Kidney (tissue), 14 donors: Measurements from ENCODE around the gene KLHL6. TPM values are rescaled to one million over a fixed set of nuclear protein-coding genes. Genes with fewer than 3 reads are reported as not detected.

Source experiments
- DNase-seq, 5 donors: peaks; one replicate each; pipeline ENCODE4 v3.0.0-alpha.2; 2013 to 2020
- FAIRE-seq: peaks from 2 replicates; lab custom pipeline; 2012; peaks lifted over from hg19 to GRCh38; lab: Jason Lieb, UNC
- H3K27ac ChIP-seq, 2 donors: one replicate each; pipeline ENCODE4 v1.7.0; 2013; ENCODE audit warnings: low read depth in 2 of 2, low read length in 2 of 2, inconsistent platforms in 1 of 2
- H3K27me3 ChIP-seq: one replicate; pipeline ENCODE4 v1.7.1; 2013; ENCODE audit warnings: low read length, inconsistent platforms; ENCODE audit not compliant: control insufficient read depth, insufficient read depth
- H3K36me3 ChIP-seq, 3 donors: one replicate each; pipeline versions ENCODE4 v1.7.0 to v1.7.1; 2013; ENCODE audit warnings: low read length in 3 of 3, control low read depth in 1 of 3, inconsistent platforms in 1 of 3; ENCODE audit not compliant: insufficient read depth in 3 of 3, control insufficient read depth in 2 of 3
- H3K4me1 ChIP-seq, 3 donors: one replicate each; pipeline versions ENCODE4 v1.7.0 to v1.7.1; 2013; ENCODE audit warnings: low read length in 3 of 3, inconsistent platforms in 1 of 3, low read depth in 1 of 3; ENCODE audit not compliant: control insufficient read depth in 2 of 3, insufficient read depth in 2 of 3
- H3K4me3 ChIP-seq, 3 donors: one replicate each; pipeline versions ENCODE4 v1.7.0 to v1.8.1; 2013; ENCODE audit warnings: low read length in 3 of 3, control low read depth in 1 of 3, inconsistent platforms in 1 of 3
- H3K9ac ChIP-seq, 3 donors: one replicate each; pipeline versions ENCODE4 v1.7.0 to v1.7.1; 2013; ENCODE audit warnings: low read length in 3 of 3, control low read depth in 1 of 3, inconsistent platforms in 1 of 3
- H3K9me3 ChIP-seq, 3 donors: one replicate each; pipeline versions ENCODE4 v1.7.0 to v1.7.1; 2013; ENCODE audit warnings: low read length in 3 of 3, control low read depth in 1 of 3, inconsistent platforms in 1 of 3; ENCODE audit not compliant: control insufficient read depth in 2 of 3, insufficient read depth in 1 of 3
- CTCF ChIP-seq: IDR thresholded peaks from 3 replicates; pipeline ENCODE4 v1.5.1; 2012; ENCODE audit warnings: mild to moderate bottlenecking, moderate library complexity, borderline replicate concordance; ENCODE audit not compliant: insufficient read depth; ENCODE audit errors: extremely low read depth
- intact Hi-C: fragments of 100-400 bp; cut with DNase I; formaldehyde crosslinking; loops from one replicate; pipeline ENCODE4 v1.11.1; 2022
- polyA plus RNA-seq: library from polyadenylated mRNA; stranded (reverse); fragments of 350-450 nt; fragmentation: Illumina TruSeq; extraction: RNeasy Lipid Tissue Mini Kit (QIAGEN cat#74804); gene quantifications from one replicate; pipeline ENCODE4 v1.2.3, GENCODE V29; 2014; ENCODE audit warnings: low read depth, low replicate concordance; ENCODE audit not compliant: insufficient read depth
- total RNA-seq: library from RNA; stranded (reverse); fragmentation: NEBNext Ultra II Directional; extraction: Animal tissue kit (Norgen Biotek cat#: 25700); gene quantifications from one replicate; pipeline ENCODE4 v1.2.1, GENCODE V29; 2021
- donor health status: control.
- donor health status: control.
- donor health status: control.
- donor health status: control.
- donor health status: control.
- donor health status: DM: yes; HTN: yes; CAD: no.
- donor health status: Normal renal cell carcinoma (clear cell type).

Gene KLHL6
- total and polyA plus RNA-seq, 2 donors from 2014 or later = 0.37 to 9.8 TPM

DNA sequence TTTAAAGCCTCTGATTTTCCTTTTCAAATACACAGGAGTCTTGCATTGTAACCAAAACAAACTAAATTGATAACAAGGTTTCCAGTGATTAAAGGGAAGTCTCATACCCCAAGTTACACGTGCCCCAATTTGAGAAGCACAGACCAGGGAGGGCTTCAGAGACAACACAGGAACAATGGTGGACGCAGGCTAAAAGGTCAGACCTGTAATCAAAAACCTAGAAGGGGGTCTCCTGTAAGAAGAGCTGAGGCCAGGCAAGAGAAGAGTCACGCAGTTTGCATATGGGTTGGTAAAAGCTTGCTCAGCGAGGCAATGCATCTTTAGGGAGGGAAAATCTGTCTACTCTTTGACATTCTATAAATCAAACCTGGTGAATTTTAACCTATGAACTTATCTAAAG is 68.5 kb downstream of the KLHL6 start:
- no peak for FAIRE-seq

DNA sequence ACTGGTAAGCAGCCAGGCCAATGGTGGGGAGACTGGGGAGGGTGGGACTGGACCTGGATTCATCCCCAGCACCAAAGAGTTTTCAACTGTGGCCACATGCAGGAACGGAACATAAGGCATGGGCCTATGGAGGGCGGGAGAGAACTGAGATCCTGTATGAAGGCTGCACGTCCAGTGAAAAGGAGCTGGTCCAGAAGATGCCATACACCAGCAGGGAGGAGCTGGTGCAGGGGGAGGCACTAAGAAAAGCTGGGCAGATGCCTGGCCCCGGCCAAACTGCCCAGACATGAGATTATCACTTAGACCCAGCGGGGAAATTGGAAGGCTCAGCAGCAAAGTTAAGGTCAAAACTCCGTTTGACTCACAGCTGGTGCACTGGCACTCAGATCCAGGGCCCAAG is 69.0 kb downstream of the KLHL6 start:
- DNase-seq = no peak
- Histone ChIP-seq H3K27me3 (no peaks in the 10 kb centered on the region), H3K27ac (no peak overlapping the region), H3K9ac (no peak overlapping the region), H3K36me3 (no peaks in the 10 kb centered on the region), H3K4me1 (no peaks in the 10 kb centered on the region), H3K9me3 (no peaks in the 10 kb centered on the region), H3K4me3 (no peak overlapping the region)
- intact Hi-C loops = no loop called here
- no peak for FAIRE-seq
- TF ChIP-seq CTCF = no peak

More for the DNA sequence above, 68.5 kb downstream of the KLHL6 start:
- no peaks in the 10 kb centered on the region for H3K36me3 ChIP-seq
- no peaks in the 10 kb centered on the region for H3K27me3 ChIP-seq
- no peak overlapping the region for H3K4me3 ChIP-seq
- H3K9ac ChIP-seq = no peak overlapping the region
- no peaks in the 10 kb centered on the region for H3K9me3 ChIP-seq
- no peak for DNase-seq
- intact Hi-C loops = no loop called here
- no peaks in the 10 kb centered on the region for H3K4me1 ChIP-seq
- H3K27ac ChIP-seq = no peak overlapping the region
- no peak for TF ChIP-seq CTCF

- Histone ChIP-seq H3K9ac (no peak overlapping the region), H3K9me3 (no peaks in the 10 kb centered on the region), H3K4me3 (no peak overlapping the region), H3K27me3 (no peaks in the 10 kb centered on the region), H3K27ac (no peak overlapping the region), H3K36me3 (no peaks in the 10 kb centered on the region), H3K4me1 (no peaks in the 10 kb centered on the region)
- intact Hi-C loops = no loop called here
- no peak for DNase-seq
- FAIRE-seq = no peak
- TF ChIP-seq CTCF = no peak
Observed at GRCh38 chr3:183485585-183485984, 69.9 kb downstream of the KLHL6 start.

GRCh38 chr3:183485093-183485492 is 70.4 kb downstream of the KLHL6 start:
- DNase-seq = no peak
- Histone ChIP-seq H3K9ac (no peak overlapping the region), H3K9me3 (no peaks in the 10 kb centered on the region), H3K4me3 (no peak overlapping the region), H3K27ac (no peak overlapping the region), H3K4me1 (no peaks in the 10 kb centered on the region), H3K36me3 (no peaks in the 10 kb centered on the region), H3K27me3 (no peaks in the 10 kb centered on the region)
- no peak for TF ChIP-seq CTCF
- FAIRE-seq = no peak
- intact Hi-C loops = no loop called here
